ENCODE measurements around the gene RNASEH2A. TPM values are rescaled to one million over a fixed set of nuclear protein-coding genes. Genes with fewer than 3 reads are reported as not detected.
A peak's percentile ranks its signal among the peaks of the same experiment; 100 is the strongest.

RNASEH2A gene
- total RNA-seq, 1 experiment from 2014 or later: 79.5 TPM

DNA sequence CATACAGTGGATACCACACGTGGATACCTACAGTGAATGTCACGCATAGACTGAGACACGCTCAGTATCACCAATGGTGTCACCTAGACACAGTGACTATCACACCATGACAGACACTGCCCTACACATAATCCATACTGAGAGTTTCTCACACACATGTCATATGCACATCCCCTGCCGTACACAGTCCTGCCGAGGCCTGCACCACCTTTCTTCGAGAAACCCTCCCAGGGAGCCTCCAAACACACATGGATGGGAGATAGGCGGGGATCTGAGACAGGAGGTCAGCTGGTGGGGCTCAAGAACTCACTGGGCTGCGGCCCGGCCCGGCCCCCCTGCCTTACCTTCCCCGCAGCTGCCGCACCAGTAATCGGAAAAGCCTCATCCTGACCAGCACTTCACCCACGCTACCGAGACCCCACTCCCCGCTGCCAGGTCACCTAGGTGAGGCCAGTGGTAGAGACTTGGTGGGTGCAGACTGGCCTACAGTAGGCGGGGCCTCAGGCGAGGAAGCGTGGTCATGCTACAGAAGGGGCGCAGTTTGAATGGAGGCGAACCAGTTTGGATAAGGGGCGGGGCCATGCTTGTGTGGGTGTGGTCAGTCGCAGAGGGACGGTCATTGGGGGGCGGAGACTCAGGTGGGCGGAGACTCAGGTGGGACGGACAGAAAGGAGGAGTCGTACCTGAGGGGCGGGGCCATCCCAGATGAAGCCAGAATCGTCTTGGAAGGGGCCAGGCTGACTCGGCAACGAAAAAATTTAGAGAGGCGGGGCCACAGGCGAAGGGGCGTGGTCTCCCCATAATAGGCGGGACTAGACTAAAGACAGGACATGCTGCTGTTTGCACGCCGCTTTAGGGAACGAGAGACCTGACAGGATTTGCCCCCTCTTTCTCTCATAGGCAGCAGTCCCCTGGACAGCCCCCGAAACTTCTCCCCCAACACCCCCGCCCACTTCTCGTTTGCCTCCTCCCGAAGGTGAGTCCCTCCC, 34.0 kb downstream of the RNASEH2A start:
- Histone ChIP-seq H2AFZ (ENCODE audit: low read length) (no peak overlapping the region), H3K4me1 (ENCODE audit: insufficient read depth, low read length) (peaks cover 2% of the 10 kb centered on the region; the same call in 1 of the 2 replicates), H2BK20ac (ENCODE audit: low read depth, low read length, poor library complexity, severe bottlenecking) (no peak overlapping the region), H3K56ac (ENCODE audit: insufficient read length, low read depth, low read length) (no peak overlapping the region), H3K14ac (ENCODE audit: insufficient read depth, low read length) (no peak overlapping the region), H3K18ac (ENCODE audit: insufficient read length, low read depth, low read length) (no peak overlapping the region), H3K9me3 (ENCODE audit: control insufficient read depth, low read depth, low read length) (no peaks in the 10 kb centered on the region), H3K23me2 (ENCODE audit: insufficient read length, low read depth, low read length, poor library complexity, severe bottlenecking) (peaks cover 2% of the 10 kb centered on the region), H2BK5ac (ENCODE audit: insufficient read length, low read length) (no peak overlapping the region), H4K5ac (ENCODE audit: insufficient read length, low read depth, low read length) (no peak overlapping the region), H2BK12ac (ENCODE audit: insufficient read length, low read depth, low read length) (no peak overlapping the region), H3K23ac (ENCODE audit: insufficient read length, low read depth, low read length) (no peak overlapping the region), H4K20me1 (ENCODE audit: control insufficient read depth, insufficient read depth, insufficient read length) (no peaks in the 10 kb centered on the region), H3K9ac (ENCODE audit: extremely low read depth, insufficient read length, low read length) (no peak overlapping the region), H3K79me1 (ENCODE audit: insufficient read depth, low read depth, low read length, poor library complexity, severe bottlenecking) (no peaks in the 10 kb centered on the region), H2AK5ac (ENCODE audit: insufficient read length, low read length) (no peak overlapping the region), H2BK15ac (ENCODE audit: low read depth, low read length) (no peak overlapping the region), H3T11ph (ENCODE audit: low read length) (no peak overlapping the region), H3K4me2 (ENCODE audit: insufficient read depth, insufficient read length, low read length) (peak overlapping the region; percentile 48), H3K79me2 (ENCODE audit: insufficient read depth, low read length) (no peaks in the 10 kb centered on the region), H3K4ac (ENCODE audit: low read depth, low read length) (no peak overlapping the region), H3K27ac (ENCODE audit: insufficient read length, low read depth, low read length) (no peak overlapping the region), H3K27me3 (ENCODE audit: insufficient read depth, low read length) (no peaks in the 10 kb centered on the region), H2BK120ac (ENCODE audit: low read depth, low read length, poor library complexity, severe bottlenecking) (no peak overlapping the region), H4K91ac (ENCODE audit: insufficient read length, low read depth, low read length) (no peak overlapping the region), H4K8ac (replicated peaks; ENCODE audit: insufficient read length, low read depth, low read length) (no peak overlapping the region)
- Mint-ChIP-seq H3K4me1 (peaks cover 35 to 37% of the 10 kb centered on the region in 2 experiments), H3K36me3 (ENCODE audit: insufficient read depth in 1 of 3, low read depth in 3 of 3) (peaks cover 0 to 8% (median 8%) of the 10 kb centered on the region in 3 experiments; a peak in 6 of 7 replicates), H3K27me3 (ENCODE audit: low read depth) (peaks cover 15% of the 10 kb centered on the region), H3K9me3 (no peaks in the 10 kb centered on the region; a peak in 1 of 5 replicates), H3K4me3 (peak overlapping the region; percentile 64 to 81), H3K27ac (peak overlapping the region; percentile 95 to 99 (median 99); a peak in 5 of 7 replicates)
- no CpG with 5 or more reads among the region's 43 CpGs for WGBS (ENCODE audit: extremely low coverage, insufficient read length, low lambda C conversion rate)
- peak; percentile 98 for DNase-seq
- TF ChIP-seq, protein P1, sequence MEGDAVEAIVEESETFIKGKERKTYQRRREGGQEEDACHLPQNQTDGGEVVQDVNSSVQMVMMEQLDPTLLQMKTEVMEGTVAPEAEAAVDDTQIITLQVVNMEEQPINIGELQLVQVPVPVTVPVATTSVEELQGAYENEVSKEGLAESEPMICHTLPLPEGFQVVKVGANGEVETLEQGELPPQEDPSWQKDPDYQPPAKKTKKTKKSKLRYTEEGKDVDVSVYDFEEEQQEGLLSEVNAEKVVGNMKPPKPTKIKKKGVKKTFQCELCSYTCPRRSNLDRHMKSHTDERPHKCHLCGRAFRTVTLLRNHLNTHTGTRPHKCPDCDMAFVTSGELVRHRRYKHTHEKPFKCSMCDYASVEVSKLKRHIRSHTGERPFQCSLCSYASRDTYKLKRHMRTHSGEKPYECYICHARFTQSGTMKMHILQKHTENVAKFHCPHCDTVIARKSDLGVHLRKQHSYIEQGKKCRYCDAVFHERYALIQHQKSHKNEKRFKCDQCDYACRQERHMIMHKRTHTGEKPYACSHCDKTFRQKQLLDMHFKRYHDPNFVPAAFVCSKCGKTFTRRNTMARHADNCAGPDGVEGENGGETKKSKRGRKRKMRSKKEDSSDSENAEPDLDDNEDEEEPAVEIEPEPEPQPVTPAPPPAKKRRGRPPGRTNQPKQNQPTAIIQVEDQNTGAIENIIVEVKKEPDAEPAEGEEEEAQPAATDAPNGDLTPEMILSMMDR (conservative IDR thresholded peaks at IDR 0.05): no peak
